Measurements from ENCODE around the gene KDM6A. TPM values are rescaled to one million over a fixed set of nuclear protein-coding genes. Genes with fewer than 3 reads are reported as not detected.

Gene KDM6A
- total and polyA plus RNA-seq, 11 donors: 4.4 to 27.8 (median 13.9) TPM

GRCh38 chrX:44897539-44897938 lies 24.6 kb downstream of the KDM6A start:
- TF ChIP-seq CTCF (IDR thresholded peaks at IDR 0.05) (no peak), POLR2A (IDR thresholded peaks at IDR 0.05) (no peak)
- DNase-seq (no peak), ATAC-seq (no peak)
- no peak overlapping the region for H3K27ac ChIP-seq
- no peak overlapping the region for H3K4me3 ChIP-seq
- H3K4me1 ChIP-seq: peaks cover 0 to 37% (median 11%) of the 10 kb centered on the region in 12 donors
- H3K27me3 ChIP-seq: no peaks in the 10 kb centered on the region
- H3K36me3 ChIP-seq: no peaks in the 10 kb centered on the region
- peaks cover 0 to 19% (median 1%) of the 10 kb centered on the region in 12 donors for H3K9me3 ChIP-seq
- 92 to 97% (median 94%) methylated on average over 2 of the region's 2 CpGs for WGBS, 4 donors
- intact Hi-C loops (cut with DNase I): loop anchor here in 1 of 10 donors (10.0 kb wide), 1 partner anchor 167 kb away; no protein-coding TSS in a partner anchor

GRCh38 chrX:44898411-44899221 lies 25.6 kb downstream of the KDM6A start:
- Histone ChIP-seq H3K27ac (no peak overlapping the region), H3K27me3 (no peaks in the 10 kb centered on the region), H3K9me3 (peaks cover 0 to 25% (median 5%) of the 10 kb centered on the region in 12 donors), H3K4me3 (no peak overlapping the region), H3K36me3 (no peaks in the 10 kb centered on the region), H3K4me1 (peaks cover 0 to 42% (median 11%) of the 10 kb centered on the region in 12 donors)
- 73 to 89% (median 76%) methylated on average over 3 of the region's 3 CpGs for WGBS, 4 donors
- ATAC-seq (peak in 2 of 4 donors; percentile 37 to 55), DNase-seq (no peak)
- intact Hi-C loops (cut with DNase I): loop anchor here in 1 of 10 donors (10.0 kb wide), 1 partner anchor 166 kb away; no protein-coding TSS in a partner anchor
- TF ChIP-seq CTCF (IDR thresholded peaks at IDR 0.05) (no peak), POLR2A (IDR thresholded peaks at IDR 0.05) (no peak)

GRCh38 chrX:44899946-44900345 lies 27.0 kb downstream of the KDM6A start:
- H3K36me3 ChIP-seq: no peaks in the 10 kb centered on the region
- H3K4me3 ChIP-seq: no peak overlapping the region
- H3K27me3 ChIP-seq: no peaks in the 10 kb centered on the region
- peaks cover 0 to 51% (median 18%) of the 10 kb centered on the region in 12 donors for H3K4me1 ChIP-seq
- H3K27ac ChIP-seq: peak overlapping the region in 1 of 12 donors; percentile 5
- 69 to 80% (median 74%) methylated on average over 4 of the region's 4 CpGs for WGBS, 4 donors
- intact Hi-C loops (cut with DNase I): loop anchor here in 1 of 10 donors (10.0 kb wide), 1 partner anchor 165 kb away; no protein-coding TSS in a partner anchor
- ATAC-seq (no peak), DNase-seq (no peak)
- H3K9me3 ChIP-seq: peaks cover 0 to 25% (median 5%) of the 10 kb centered on the region in 12 donors
- TF ChIP-seq CTCF (IDR thresholded peaks at IDR 0.05) (no peak), POLR2A (IDR thresholded peaks at IDR 0.05) (no peak)

- Histone ChIP-seq H3K9me3 (peaks cover 0 to 10% (median 0%) of the 10 kb centered on the region in 12 donors), H3K4me3 (no peak overlapping the region), H3K4me1 (peaks cover 0 to 73% (median 24%) of the 10 kb centered on the region in 12 donors), H3K36me3 (no peaks in the 10 kb centered on the region), H3K27ac (peak overlapping the region in 1 of 12 donors; percentile 56), H3K27me3 (no peaks in the 10 kb centered on the region)
- intact Hi-C loops (cut with DNase I): no loop called here
- ATAC-seq: no peak
- DNase-seq: no peak
- 79 to 83% (median 81%) methylated on average over 4 of the region's 4 CpGs for WGBS, 4 donors
- TF ChIP-seq POLR2A (IDR thresholded peaks at IDR 0.05) (no peak), CTCF (IDR thresholded peaks at IDR 0.05) (no peak)
These were observed 30.1 kb downstream of the KDM6A start for GRCh38 chrX:44903107-44903506.
